ENCODE results near the gene ZNRF3. TPM values are rescaled to one million over a fixed set of nuclear protein-coding genes. Genes with fewer than 3 reads are reported as not detected.

Gene ZNRF3
- total and polyA plus RNA-seq, 2 experiments from 2014 or later, result 11.1 to 32.2 TPM

- TF ChIP-seq ZNF114 (CRISPR knock-in tag; IDR thresholded peaks at IDR 0.05) (no peak), NANOG (IDR thresholded peaks at IDR 0.05; ENCODE audit: borderline replicate concordance) (no peak), EZH2phosphoT487 (IDR thresholded peaks at IDR 0.05; ENCODE audit: unreplicated experiment) (no peak), ZNF331 (CRISPR knock-in tag; IDR thresholded peaks at IDR 0.05; ENCODE audit: low read depth) (no peak), CREB1 (CRISPR knock-in tag; IDR thresholded peaks at IDR 0.05; ENCODE audit: low read depth) (no peak), STAT1 (IDR thresholded peaks at IDR 0.05; ENCODE audit: unreplicated experiment) (no peak), JUNB (IDR thresholded peaks at IDR 0.05; ENCODE audit: unreplicated experiment) (no peak), REST (IDR thresholded peaks at IDR 0.05; ENCODE audit: unreplicated experiment) (no peak), POLR2AphosphoS5 (IDR thresholded peaks at IDR 0.05; ENCODE audit: low read depth) (no peak)
Measured at GRCh38 chr22:29098296-29098695, 214.9 kb downstream of the ZNRF3 start (continued).

- Mint-ChIP-seq H3K27ac (no peak overlapping the region), H3K27me3 (ENCODE audit: insufficient read depth, low read depth, poor library complexity) (peaks cover 8% of the 10 kb centered on the region), H3K9me3 (no peaks in the 10 kb centered on the region), H3K36me3 (ENCODE audit: low read depth) (no peaks in the 10 kb centered on the region), H3K4me1 (peaks cover 32% of the 10 kb centered on the region), H3K4me3 (no peak overlapping the region)
- Histone ChIP-seq H3K79me2 (replicated peaks; ENCODE audit: insufficient read depth) (no peaks in the 10 kb centered on the region), H3K27me3 (ENCODE audit: insufficient read depth) (no peaks in the 10 kb centered on the region), H3K4me1 (ENCODE audit: insufficient read depth) (peaks cover 13% of the 10 kb centered on the region), H3K4me2 (no peak overlapping the region), H3K9me2 (ENCODE audit: insufficient read depth) (no peaks in the 10 kb centered on the region), H2AFZ (no peak overlapping the region), H3F3A (replicated peaks; ENCODE audit: low read depth) (no peaks in the 10 kb centered on the region), H3K36me3 (ENCODE audit: insufficient read depth) (no peaks in the 10 kb centered on the region), H3K27ac (ENCODE audit: low read depth) (no peak overlapping the region), H3K4me3 (no peak overlapping the region), H4K20me1 (replicated peaks; ENCODE audit: insufficient read depth) (no peaks in the 10 kb centered on the region)
- ATAC-seq (no peak), DNase-seq (ENCODE audit: low spot score) (no peak)
- TF ChIP-seq ZNF462 (CRISPR knock-in tag; IDR thresholded peaks at IDR 0.05), result no peak
- no peak for TF ChIP-seq POLR2AphosphoS5 (IDR thresholded peaks at IDR 0.05; ENCODE audit: low read depth)
- no peak for TF ChIP-seq EZH2 (IDR thresholded peaks at IDR 0.05; ENCODE audit: low read depth, unreplicated experiment)
- no peak for TF ChIP-seq NANOG (IDR thresholded peaks at IDR 0.05; ENCODE audit: borderline replicate concordance)
- no peak for TF ChIP-seq ZNF331 (CRISPR knock-in tag; IDR thresholded peaks at IDR 0.05; ENCODE audit: low read depth)
Measured at GRCh38 chr22:29102300-29102699, 218.9 kb downstream of the ZNRF3 start.
